Fibroblast of mammary gland (primary cell): Measurements from ENCODE around the gene ACP6.

Experiments
- DNase-seq: peaks from one replicate; pipeline ENCODE4 v3.0.0-alpha.2; 2010; ENCODE audit warnings: low read depth
- H3K4me3 ChIP-seq: 2 replicates; pipeline ENCODE4 v1.5.1; 2011; ENCODE audit warnings: low read depth, mild to moderate bottlenecking, low read length, moderate library complexity; ENCODE audit not compliant: control insufficient read depth
- TF ChIP-seq, protein P1 (sequence below): conservative IDR thresholded peaks from 2 replicates; pipeline ENCODE4 v1.5.1; 2011; ENCODE audit warnings: low read depth, low read length, inconsistent platforms; ENCODE audit not compliant: control insufficient read depth, insufficient read depth

Gene ACP6

DNA sequence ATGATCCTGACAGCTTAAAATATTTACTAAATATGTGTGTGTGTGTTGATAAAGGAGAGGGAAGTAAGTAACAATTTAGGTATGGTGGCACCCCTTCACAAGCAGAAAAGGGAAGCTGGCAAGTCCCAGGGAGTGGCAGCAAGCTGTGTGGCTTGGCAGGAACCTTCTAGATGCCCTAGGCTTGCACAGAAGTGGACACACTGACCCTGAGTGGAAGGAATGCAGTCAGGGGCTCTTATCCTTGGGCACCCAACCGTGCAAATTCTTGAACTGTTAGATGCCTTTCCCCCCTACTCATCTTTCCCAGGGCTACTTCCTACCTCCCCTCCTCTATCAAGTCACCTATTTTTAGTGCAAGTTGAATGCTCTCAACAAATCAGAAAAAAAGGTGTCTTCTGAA lies 18.9 kb downstream of the ACP6 start:
- DNase-seq: no peak
- TF ChIP-seq, protein P1, sequence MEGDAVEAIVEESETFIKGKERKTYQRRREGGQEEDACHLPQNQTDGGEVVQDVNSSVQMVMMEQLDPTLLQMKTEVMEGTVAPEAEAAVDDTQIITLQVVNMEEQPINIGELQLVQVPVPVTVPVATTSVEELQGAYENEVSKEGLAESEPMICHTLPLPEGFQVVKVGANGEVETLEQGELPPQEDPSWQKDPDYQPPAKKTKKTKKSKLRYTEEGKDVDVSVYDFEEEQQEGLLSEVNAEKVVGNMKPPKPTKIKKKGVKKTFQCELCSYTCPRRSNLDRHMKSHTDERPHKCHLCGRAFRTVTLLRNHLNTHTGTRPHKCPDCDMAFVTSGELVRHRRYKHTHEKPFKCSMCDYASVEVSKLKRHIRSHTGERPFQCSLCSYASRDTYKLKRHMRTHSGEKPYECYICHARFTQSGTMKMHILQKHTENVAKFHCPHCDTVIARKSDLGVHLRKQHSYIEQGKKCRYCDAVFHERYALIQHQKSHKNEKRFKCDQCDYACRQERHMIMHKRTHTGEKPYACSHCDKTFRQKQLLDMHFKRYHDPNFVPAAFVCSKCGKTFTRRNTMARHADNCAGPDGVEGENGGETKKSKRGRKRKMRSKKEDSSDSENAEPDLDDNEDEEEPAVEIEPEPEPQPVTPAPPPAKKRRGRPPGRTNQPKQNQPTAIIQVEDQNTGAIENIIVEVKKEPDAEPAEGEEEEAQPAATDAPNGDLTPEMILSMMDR: no peak
- no peak overlapping the region for H3K4me3 ChIP-seq

DNA sequence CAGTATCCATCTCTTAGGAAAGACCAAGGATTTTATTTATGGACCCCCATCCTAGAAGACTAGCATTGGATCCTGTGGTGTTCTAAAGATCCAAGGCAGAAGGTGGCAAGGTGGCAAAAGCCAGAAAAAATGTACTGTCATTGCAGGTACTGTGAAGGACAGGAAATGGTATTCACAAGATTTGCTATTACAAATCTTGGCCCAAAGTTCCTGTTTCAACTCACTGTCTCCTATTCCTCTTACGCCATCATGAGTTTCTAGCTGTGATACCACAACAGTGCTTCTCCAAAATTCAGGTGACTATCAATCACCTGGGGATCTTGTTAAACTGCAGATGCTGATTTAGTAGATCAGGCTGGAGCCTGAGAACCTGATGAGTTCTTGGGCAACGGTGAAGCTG lies 21.4 kb downstream of the ACP6 start:
- H3K4me3 ChIP-seq: no peak overlapping the region
- DNase-seq: no peak
- TF ChIP-seq, protein P1: no peak

DNA sequence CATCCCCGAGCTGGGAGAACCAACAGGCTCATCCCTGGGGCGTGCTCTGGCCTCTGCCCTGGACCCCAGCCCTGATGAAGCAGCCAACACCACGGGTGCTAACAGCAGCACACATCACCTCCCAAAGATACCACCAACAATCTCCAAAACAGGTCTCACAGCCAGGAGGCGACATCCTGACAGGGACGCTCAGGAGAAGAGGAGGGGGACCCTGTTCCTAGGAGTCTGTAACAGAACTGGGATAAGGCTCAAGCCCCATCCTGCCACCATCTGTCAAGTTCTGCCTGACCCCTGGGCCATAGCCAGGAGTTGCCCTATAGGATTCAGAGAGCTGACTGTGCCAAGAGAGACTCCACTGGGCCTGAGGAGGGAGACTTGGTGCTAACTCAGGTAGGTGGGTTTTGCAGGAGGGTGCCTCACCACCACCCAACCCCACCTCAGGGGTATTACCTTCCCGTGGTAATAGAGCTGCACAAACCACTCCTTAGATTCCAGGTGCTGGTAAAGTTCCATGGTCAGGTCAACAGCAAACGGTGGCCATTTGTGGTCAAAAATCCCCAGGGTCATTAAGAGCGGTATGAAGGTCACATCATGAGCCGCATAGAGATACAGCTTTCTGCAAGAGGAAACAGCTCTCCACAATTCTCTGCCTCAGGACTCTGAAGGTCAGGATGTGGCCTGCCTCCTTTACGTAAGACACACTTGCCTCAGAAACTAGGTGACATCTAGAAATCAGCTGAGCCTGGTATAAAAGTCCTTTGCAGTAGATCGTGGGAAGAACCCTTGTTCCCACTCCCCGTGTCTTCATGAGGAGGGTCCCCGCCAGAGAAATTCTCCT lies 22.3 kb downstream of the ACP6 start:
- DNase-seq: no peak
- H3K4me3 ChIP-seq: no peak overlapping the region
- TF ChIP-seq, protein P1: no peak

DNA sequence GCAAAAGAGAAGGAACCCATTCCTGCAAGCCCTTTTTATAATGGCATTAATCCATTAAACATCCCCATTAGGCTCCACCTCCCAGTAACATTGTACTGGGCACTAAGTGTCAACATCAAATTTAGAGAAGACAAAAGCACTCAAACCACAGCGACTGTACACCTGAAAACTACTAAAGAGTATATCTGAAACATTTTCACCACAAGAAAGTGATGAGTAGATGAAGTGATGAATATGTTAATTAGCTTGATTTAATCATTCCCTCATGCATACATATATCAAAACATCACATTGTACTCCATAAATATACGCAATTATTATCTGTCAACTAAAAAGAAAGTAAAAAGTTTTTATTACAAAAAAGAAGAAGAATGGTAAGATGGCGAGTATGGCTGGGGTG lies 26.4 kb downstream of the ACP6 start:
- no peak for DNase-seq
- TF ChIP-seq, protein P1: no peak
- H3K4me3 ChIP-seq: no peak overlapping the region

DNA sequence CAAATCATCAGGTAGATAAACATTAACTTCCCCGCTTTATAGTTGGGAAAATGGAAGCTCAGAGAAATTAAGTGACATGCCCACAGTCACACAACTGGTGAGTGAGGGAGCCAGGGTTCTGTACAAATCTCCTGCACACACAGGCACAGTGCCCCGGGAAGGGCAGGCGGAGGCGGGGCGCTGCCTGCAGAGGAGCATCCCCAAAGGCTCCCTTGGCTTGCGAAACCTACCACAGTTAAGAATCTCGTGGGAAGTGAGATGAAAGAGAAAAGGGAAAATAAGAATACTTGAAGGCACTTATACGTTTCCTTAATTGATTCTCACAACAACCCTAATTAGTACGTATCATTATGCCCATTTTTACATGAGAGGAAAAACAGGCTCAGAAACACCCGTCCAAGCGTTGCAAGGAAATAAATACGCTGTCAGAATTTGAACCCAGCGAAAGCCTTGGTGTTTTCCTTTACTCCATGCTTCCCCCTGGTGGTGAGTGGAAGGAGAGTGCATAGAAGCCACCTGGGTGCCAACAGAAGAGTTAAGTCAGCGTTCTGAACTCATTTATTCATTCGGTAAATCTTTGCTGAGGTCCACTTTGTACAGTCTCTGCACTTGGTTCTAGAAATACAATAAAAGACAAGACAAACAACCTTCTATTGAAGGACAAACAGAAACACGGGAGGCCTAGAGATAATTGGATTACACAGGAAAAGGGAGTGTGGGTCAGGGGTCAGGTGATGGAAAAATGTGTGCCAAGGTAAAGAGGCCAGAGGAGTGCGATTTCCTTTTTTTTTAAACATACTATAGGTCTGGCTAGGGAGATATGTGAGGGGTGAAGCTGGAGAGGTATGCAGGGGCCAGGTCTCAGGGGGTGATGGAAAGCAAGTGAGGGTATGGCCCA lies 28.4 kb downstream of the ACP6 start:
- TF ChIP-seq, protein P1: peak; percentile 97
- peak; percentile 69 for DNase-seq
- H3K4me3 ChIP-seq: no peak overlapping the region

DNA sequence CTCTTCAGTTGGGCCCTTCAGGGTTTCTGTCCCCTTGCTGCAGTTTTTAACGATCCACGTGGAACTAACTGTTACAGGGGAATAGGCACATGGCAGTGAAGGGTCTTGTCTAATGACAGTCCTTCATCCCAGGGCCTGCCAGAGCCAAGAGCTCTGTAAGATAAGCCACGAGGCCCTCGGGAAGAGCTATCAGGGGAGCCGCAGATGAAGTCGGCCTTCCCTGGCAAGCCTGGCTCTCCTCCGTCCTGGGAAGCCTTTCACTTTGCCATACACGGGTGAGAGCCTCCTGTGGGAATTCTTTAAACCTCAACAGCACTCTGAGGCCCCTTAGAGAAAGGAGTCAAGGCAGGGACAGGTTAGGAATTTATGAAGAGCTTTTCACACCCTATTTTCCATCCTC lies 29.0 kb downstream of the ACP6 start:
- DNase-seq: no peak
- TF ChIP-seq, protein P1: no peak
- no peak overlapping the region for H3K4me3 ChIP-seq
